HG03159 (cell line): ENCODE measurements around the gene TTLL10.
"Not testable (repeated sequence)": the region's sequence is repeated elsewhere in the genome, so short reads cannot be mapped to it uniquely, and the experiment has no call there.

ENCODE experiments used
- ATAC-seq: cut with Tn5 transposase; IDR thresholded peaks from one replicate; pipeline ENCODE4 v1.9.1; 2021; ENCODE audit warnings: mild to moderate bottlenecking, moderate library complexity; ENCODE audit not compliant: unreplicated experiment

TTLL10 gene

DNA sequence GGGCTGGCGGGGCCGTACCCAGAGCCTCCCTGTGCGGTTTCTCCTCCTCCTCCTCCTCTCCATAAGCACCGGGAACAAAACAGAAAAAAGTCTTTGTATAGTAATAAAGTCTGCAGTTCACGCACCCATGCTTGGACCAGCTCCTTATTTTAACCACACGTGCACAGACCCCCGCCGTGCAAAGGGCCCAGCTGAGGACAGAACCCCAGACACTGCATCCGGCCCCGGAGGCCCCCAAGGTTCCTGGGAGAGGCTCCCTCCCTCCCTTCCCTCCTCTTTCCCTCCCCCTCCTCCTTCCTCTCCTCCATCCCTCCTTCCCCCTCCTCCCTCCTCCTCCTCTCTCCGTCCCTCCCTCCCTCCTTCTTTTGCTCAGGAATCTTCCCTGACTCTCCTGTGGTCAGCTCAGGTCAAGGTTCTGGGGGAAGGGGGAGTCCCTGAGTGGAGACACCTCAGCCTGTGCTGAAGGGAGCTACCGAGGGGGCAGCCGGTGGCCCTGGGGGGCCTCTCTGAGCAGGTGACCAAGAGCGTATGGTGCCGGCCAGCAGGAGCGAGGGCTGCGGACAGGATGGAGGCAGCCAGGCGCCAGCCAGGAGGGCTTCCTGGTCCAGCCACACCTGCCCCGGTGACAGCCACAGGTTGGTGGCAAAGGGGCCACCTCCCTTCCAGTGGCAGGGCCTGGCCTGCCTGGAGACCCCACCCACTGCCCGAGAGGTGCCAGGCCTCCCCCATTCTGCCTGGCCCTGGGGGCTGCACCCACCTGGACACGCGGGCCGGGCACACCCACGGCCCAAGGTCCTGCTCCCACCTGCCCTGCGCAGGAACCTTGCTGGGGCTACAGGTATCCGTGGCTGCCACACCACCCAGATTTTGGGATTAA is 3.2 kb upstream of the TTLL10 start:
- no peak for ATAC-seq

DNA sequence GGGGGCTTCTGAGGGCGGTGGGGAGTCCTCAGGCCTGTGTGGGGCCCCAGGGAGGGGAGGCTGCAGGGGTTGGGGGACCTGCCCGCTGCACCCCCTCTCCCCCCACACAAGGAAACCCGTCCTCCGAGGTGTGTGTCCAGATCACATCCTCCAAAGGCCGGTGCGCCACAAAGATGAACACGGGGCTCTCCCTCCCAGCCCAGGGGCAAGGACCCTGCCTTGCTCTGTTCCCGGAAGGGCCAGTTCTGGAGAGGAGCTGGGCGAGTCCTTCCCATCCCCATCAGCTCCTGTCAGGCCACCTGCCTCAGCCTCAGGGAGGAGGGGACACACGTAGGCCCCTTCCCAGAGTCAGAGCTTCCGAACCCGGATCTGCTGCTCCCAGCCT is 2.5 kb upstream of the TTLL10 start:
- no peak for ATAC-seq

DNA sequence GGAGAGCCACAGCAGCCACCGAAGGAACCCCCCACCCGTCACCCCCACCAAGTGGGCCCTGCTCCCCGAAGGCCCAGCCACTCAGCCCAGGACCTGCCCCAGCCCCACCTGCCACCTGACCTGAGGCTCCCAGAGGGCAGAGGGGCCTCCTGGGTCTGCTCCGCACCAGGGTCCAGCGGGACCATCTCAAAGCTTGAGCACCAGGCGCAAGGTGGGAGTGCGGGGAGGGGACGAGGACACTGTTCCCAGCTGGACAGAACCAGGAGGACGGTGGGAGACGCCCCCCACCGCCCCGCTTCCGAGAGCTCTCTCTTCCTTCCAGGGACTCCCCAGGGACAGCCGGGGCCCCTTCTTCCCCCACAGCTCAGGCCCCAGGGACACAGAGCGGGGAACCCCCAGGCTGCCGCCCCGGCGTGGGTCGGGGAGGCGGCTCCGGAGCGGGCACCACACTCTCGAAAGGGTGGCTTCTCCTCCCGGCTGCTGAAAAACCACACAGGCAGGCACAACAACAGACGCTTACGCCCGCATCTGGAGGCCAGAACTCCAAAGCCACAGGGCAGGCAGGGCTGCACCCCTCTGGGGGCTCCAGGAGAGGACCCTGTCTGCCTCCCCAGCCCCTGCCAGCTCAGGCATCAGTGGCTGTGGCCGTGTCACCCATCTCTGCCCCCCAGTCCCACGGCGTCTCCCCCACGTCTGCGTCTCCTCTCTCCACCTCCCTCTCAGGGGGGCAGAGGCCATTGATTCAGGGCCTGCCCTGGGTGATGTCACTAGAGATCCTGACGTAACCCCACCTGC is 1.9 kb upstream of the TTLL10 start:
- no peak for ATAC-seq

DNA sequence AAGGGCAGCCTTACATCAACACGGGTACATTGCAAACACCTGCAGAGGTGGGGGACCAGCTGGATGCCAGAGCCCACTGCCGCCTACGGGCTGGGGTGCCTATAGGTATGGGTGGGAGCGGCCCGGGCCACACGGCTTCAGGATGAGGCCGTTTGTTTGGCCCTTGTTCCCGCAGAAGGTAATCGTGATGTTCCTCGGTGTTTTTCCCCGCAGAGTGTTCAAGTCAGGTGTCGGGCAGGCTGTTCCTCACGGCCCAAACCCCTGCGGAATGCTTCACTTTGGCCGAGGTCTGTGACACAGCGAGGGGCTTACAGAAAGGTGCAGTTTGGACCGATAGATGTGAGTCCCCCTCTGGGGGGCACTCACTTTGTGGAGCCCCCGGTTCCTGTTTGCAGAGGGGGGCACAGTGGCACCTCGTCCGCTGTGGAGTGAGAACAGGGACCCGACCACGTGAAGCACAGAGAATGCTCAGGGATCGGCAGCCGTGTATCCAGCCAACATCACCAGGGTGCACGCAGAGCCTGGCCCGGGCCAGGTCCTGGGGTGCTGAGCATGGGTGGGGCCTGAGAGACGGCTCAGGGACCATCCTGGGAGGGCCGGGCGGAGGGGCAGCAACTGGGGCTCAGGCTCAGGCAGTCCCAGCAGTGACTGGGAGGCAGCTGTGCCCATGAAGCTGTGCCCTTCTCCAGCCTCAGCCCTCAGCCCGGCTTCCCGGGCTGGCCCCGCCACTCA is 453 bp upstream of the TTLL10 start:
- no peak for ATAC-seq

GRCh38 chr1:1175221-1176062 is 1.8 kb downstream of the TTLL10 start:
- ATAC-seq: no peak

DNA sequence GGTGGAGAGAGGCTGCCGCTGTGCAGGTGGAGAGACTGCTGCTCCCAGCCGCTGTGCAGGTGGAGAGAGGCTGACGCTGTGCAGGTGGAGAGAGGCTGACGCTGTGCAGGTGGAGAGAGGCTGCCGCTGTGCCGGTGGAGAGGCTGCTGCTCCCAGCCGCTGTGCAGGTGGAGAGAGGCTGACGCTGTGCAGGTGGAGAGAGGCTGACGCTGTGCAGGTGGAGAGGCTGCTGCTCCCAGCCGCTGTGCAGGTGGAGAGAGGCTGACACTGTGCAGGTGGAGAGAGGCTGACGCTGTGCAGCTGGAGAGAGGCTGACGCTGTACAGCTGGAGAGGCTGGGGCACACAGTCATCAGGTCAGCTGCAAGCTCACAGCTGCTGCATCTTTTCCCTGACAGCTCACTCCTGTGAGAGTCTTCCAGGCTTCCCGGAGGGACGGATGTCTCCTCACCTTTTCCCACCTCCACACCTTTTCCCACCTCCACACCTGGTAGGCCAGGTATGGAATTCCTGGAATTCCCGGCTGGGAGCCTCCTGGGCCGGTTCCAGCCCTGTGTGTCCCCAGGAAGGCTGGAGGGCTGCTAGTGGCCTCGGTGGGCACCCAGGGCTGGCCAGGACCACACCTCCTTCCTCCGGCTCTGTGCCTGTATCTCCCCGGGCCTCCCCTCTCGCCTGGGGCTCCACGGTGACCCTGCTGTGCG is 2.5 kb downstream of the TTLL10 start:
- not testable (repeated sequence) for ATAC-seq

GRCh38 chr1:1176931-1177330 is 3.3 kb downstream of the TTLL10 start:
- no peak for ATAC-seq

GRCh38 chr1:1177452-1178206 is 3.9 kb downstream of the TTLL10 start:
- ATAC-seq: no peak

GRCh38 chr1:1178794-1179331 is 5.2 kb downstream of the TTLL10 start:
- ATAC-seq: no peak

GRCh38 chr1:1179346-1179982 is 5.8 kb downstream of the TTLL10 start:
- no peak for ATAC-seq

DNA sequence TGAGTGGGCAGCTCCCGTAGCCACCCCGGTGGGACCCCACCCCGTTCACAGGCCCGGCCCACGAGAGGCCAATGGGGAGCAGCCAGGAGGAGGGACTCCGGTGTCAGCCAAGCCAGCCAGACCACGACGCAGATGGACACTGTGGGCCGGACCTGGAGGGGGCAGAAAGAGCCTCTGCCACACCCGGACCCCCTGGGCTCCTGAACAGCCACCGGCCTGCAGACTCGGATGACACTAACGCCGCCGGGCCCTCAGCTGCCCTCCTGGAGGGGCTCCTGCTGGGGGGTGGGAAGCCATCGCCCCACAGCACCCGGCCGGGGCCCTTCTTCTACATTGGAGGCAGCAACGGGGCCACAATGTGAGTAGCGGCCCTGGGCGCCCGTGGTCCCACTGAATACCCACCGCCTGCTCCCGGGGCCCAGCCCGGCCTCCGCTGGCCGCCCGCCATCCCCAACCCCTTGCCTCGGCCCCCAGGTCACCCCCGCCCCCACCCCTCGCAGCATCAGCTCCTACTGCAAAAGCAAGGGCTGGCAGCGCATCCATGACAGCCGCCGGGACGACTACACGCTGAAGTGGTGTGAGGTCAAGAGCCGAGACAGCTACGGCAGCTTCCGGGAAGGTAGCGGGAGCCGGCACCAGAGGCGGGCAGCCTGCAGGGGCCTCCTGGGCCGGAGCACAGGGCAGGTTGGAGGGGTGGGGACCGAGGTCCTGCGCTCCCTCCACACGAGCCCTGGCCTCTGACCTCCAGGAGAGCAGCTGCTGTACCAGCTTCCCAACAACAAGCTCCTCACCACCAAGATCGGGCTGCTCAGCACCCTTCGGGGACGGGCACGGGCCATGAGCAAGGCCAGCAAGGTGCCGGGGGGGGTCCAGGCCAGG is 6.5 kb downstream of the TTLL10 start:
- ATAC-seq: no peak

DNA sequence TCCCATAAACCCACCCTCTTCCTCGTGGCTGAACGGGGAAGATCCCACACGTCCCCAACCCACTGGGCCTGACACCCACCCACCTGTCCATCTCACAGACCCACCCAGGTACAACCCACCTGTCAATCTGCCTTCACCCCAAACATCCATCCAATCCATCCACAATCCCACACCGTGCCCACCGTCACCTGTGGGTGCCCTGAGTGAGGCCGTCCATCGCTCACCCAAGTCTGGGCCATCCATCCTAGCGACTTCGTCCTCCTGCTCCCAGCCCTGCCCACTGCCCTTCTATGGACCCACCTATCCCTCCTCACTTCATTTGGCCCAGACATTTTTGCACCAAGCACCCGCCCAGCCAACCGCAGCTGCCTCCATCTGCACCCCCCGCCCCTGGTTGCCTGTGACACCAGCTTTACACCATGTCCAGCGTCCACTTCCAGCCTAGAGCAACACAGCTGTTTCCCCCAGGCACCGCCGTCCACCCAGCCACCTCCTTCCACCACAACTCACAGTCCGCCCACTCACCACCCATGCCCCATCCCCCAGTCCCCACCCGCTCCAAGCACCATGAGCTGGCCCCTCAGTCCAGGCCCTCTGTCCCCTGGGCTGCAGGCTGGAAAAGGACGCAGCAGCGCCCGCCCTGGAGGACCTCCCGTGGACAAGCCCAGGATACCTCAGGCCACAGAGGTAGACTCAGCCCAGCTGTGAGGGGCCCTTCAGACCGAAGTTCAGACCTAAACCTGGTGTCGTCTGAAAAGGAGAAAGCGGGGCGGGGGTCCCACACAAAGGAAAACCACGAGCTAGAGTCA is 7.7 kb downstream of the TTLL10 start:
- ATAC-seq: no peak

DNA sequence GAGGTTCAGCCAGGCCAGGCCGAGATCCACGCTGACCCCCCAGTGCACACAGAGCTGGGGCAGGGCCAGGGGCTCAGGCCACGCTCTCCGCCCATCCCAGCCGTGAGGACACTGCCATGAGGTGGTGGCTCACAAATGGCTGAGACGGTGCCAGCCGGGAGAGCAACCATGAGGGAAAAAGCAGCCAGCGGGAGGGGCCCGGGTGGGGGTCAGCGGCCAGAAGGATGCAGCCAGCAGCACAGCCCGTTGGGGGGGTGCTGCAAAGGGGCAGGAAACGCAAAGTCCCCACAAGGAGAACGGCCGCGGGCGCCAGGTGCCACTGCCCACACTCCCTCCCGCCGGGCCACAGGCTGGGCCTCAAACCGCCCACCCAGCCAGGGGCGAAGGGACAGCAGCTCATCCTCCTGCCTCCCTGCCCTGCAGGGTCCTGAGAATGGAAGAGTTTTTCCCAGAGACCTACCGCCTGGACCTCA is 8.3 kb downstream of the TTLL10 start:
- no peak for ATAC-seq

DNA sequence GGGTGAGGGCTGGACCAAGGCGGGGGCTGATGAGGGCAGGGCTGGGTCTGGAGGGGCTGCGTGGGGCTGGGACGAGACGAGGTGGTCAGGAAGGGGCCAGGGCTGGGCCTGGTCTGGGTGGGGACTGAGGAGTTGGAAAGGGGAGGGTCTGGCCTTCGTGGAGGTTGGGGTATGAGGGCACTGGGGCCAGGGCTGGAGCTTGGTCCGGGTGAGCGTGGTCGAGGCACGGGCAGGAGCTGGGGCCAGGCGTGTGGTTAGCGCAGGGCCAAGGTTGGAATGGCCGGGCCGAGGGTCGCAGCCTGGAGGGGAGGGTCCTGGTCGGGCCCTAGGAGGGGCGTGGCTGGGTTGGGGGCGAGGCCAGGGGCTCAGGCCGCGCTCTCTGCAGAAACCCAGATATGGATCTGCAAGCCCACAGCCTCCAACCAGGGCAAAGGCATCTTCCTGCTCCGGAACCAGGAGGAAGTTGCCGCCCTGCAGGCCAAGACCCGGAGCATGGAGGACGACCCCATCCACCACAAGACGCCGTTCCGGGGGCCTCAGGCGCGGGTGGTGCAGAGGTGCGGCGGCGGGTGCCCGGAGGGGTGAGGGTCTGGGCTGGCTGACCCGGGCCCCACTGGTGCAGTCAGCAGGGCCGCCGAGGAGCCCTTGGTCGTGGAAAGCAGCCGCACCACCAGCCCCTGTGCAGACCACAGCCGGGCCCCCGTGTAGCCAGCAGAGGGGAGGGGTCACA is 9.0 kb downstream of the TTLL10 start:
- ATAC-seq: no peak

- no peak for ATAC-seq
These were observed 9.6 kb downstream of the TTLL10 start for GRCh38 chr1:1183221-1183747.
